T-helper 22 cell (primary cell): ENCODE results near the gene PPP1R2C.

ENCODE experiments used
- DNase-seq: peaks from one replicate; pipeline ENCODE4 v3.0.0-alpha.2; 2020; ENCODE audit warnings: low read depth

Gene PPP1R2C

GRCh38 chrX:42748067-42748850 is 29.7 kb downstream of the PPP1R2C start:
- no peak for DNase-seq

- no peak for DNase-seq
These were observed 31.4 kb downstream of the PPP1R2C start for GRCh38 chrX:42746606-42747005.

GRCh38 chrX:42740456-42740855 is 37.5 kb downstream of the PPP1R2C start:
- DNase-seq = no peak

GRCh38 chrX:42739741-42740140 is 38.2 kb downstream of the PPP1R2C start:
- no peak for DNase-seq

- no peak for DNase-seq
These were observed 38.7 kb downstream of the PPP1R2C start for GRCh38 chrX:42739258-42739657.

- no peak for DNase-seq
These were observed 39.4 kb downstream of the PPP1R2C start for GRCh38 chrX:42738552-42738951.

GRCh38 chrX:42735250-42735649 is 42.7 kb downstream of the PPP1R2C start:
- no peak for DNase-seq

GRCh38 chrX:42732506-42732905 is 45.5 kb downstream of the PPP1R2C start:
- DNase-seq = no peak
